Measurements from ENCODE around the gene ARHGAP44. TPM values are rescaled to one million over a fixed set of nuclear protein-coding genes. Genes with fewer than 3 reads are reported as not detected.
A peak's percentile ranks its signal among the peaks of the same experiment; 100 is the strongest.

ARHGAP44 gene
- polyA plus RNA-seq: 10 to 100 TPM in 1 of 4 donors, 1 to 10 TPM in 3; 2.3 to 12.3 (median 6.9) TPM
- long read RNA-seq, donor 1: 0 reads
- long read RNA-seq, donor 2, partial matches to known transcripts: 0 of 1 reads
- long read RNA-seq, donor 2, other reads (novel, unspliced or antisense): 0 of 1 reads
- long read RNA-seq, donor 3, full-length matches to known transcripts: 3 of 3 reads
- long read RNA-seq, donor 3, partial matches to known transcripts: 0 of 3 reads
- long read RNA-seq, donor 3, other reads (novel, unspliced or antisense): 0 of 3 reads
- long read RNA-seq, donor 4: 0 reads
- long read RNA-seq, donor 5: 0 reads
- long read RNA-seq, donor 6: 0 reads
- long read RNA-seq, donor 7, full-length matches to known transcripts: 4 of 4 reads
- long read RNA-seq, donor 7, partial matches to known transcripts: 0 of 4 reads
- long read RNA-seq, donor 7, other reads (novel, unspliced or antisense): 0 of 4 reads
- long read RNA-seq, donor 8: 0 reads
- long read RNA-seq, donor 9: 0 reads
- long read RNA-seq, donor 10, full-length matches to known transcripts: 3 of 3 reads
- long read RNA-seq, donor 10, partial matches to known transcripts: 0 of 3 reads
- long read RNA-seq, donor 10, other reads (novel, unspliced or antisense): 0 of 3 reads

GRCh38 chr17:12789481-12790248 lies at the start of gene ARHGAP44:
ARHGAP44 (plus strand) TSS chr17:12789498; CDS start chr17:12789839, 341 bp downstream.
- peaks cover 0 to 3% (median 2%) of the 10 kb centered on the region in 3 donors for H3K4me1 ChIP-seq (ENCODE audit: control insufficient read depth in 3 of 3, insufficient read depth in 2 of 3, low read depth in 1 of 3, low read length in 2 of 3)
- peak within 1 kb of the TSS; percentile 40 to 92 (median 57) for H3K4me3 ChIP-seq (ENCODE audit: low read depth in 1 of 3, low read length in 3 of 3)
- DNase-seq (peak; percentile 69 to 85), FAIRE-seq (no peak)
- H3K27me3 ChIP-seq (ENCODE audit: control insufficient read depth in 3 of 3, insufficient read depth in 3 of 3, low read length in 3 of 3): peaks cover 0 to 7% (median 0%) of the 10 kb centered on the region in 3 donors
- 1% methylated on average over 45 to 86 of the region's 86 CpGs for WGBS, 3 donors
- no peaks in the 10 kb centered on the region for H3K9me3 ChIP-seq (ENCODE audit: control insufficient read depth in 2 of 2, insufficient read depth in 1 of 2, low read depth in 1 of 2, low read length in 1 of 2)
- H3K27ac ChIP-seq (ENCODE audit: low read depth in 1 of 3, low read length in 2 of 3): peak within 1 kb of the TSS in 2 of 3 donors; percentile 30 to 55
- H3K36me3 ChIP-seq (ENCODE audit: control insufficient read depth in 3 of 3, insufficient read depth in 2 of 3, low read depth in 1 of 3, low read length in 3 of 3): no peaks in the 10 kb centered on the region

GRCh38 chr17:12739500-12739899 lies 49.8 kb upstream of the ARHGAP44 start:
- H3K27me3 ChIP-seq (ENCODE audit: control insufficient read depth in 3 of 3, insufficient read depth in 3 of 3, low read length in 3 of 3): no peaks in the 10 kb centered on the region
- no peak overlapping the region for H3K4me3 ChIP-seq (ENCODE audit: low read depth in 1 of 3, low read length in 3 of 3)
- H3K4me1 ChIP-seq (ENCODE audit: control insufficient read depth in 3 of 3, insufficient read depth in 2 of 3, low read depth in 1 of 3, low read length in 2 of 3): peaks cover 2 to 22% (median 4%) of the 10 kb centered on the region in 3 donors
- no peak overlapping the region for H3K27ac ChIP-seq (ENCODE audit: low read depth in 1 of 3, low read length in 2 of 3)
- WGBS, 3 donors: 74 to 86% (median 77%) methylated on average over 4 of the region's 4 CpGs
- no peak for FAIRE-seq
- no peaks in the 10 kb centered on the region for H3K9me3 ChIP-seq (ENCODE audit: control insufficient read depth in 2 of 2, insufficient read depth in 1 of 2, low read depth in 1 of 2, low read length in 1 of 2)
- no peak for DNase-seq
- H3K36me3 ChIP-seq (ENCODE audit: control insufficient read depth in 3 of 3, insufficient read depth in 2 of 3, low read depth in 1 of 3, low read length in 3 of 3): no peaks in the 10 kb centered on the region

GRCh38 chr17:12743046-12743445 lies 46.3 kb upstream of the ARHGAP44 start:
- 25 to 63% (median 31%) methylated on average over 3 of the region's 3 CpGs for WGBS, 3 donors
- Histone ChIP-seq H3K4me1 (ENCODE audit: control insufficient read depth in 3 of 3, insufficient read depth in 2 of 3, low read depth in 1 of 3, low read length in 2 of 3) (peaks cover 0 to 6% (median 4%) of the 10 kb centered on the region in 3 donors), H3K4me3 (ENCODE audit: low read depth in 1 of 3, low read length in 3 of 3) (no peak overlapping the region), H3K27ac (ENCODE audit: low read depth in 1 of 3, low read length in 2 of 3) (no peak overlapping the region), H3K36me3 (ENCODE audit: control insufficient read depth in 3 of 3, insufficient read depth in 2 of 3, low read depth in 1 of 3, low read length in 3 of 3) (no peaks in the 10 kb centered on the region), H3K27me3 (ENCODE audit: control insufficient read depth in 3 of 3, insufficient read depth in 3 of 3, low read length in 3 of 3) (no peaks in the 10 kb centered on the region), H3K9me3 (ENCODE audit: control insufficient read depth in 2 of 2, insufficient read depth in 1 of 2, low read depth in 1 of 2, low read length in 1 of 2) (no peaks in the 10 kb centered on the region)
- DNase-seq (peak in 1 of 2 donors; percentile 43), FAIRE-seq (no peak)

- FAIRE-seq: no peak
- Histone ChIP-seq H3K36me3 (ENCODE audit: control insufficient read depth in 3 of 3, insufficient read depth in 2 of 3, low read depth in 1 of 3, low read length in 3 of 3) (no peaks in the 10 kb centered on the region), H3K4me3 (ENCODE audit: low read depth in 1 of 3, low read length in 3 of 3) (no peak overlapping the region), H3K27me3 (ENCODE audit: control insufficient read depth in 3 of 3, insufficient read depth in 3 of 3, low read length in 3 of 3) (no peaks in the 10 kb centered on the region), H3K27ac (ENCODE audit: low read depth in 1 of 3, low read length in 2 of 3) (peak overlapping the region in 2 of 3 donors; percentile 6 to 51), H3K9me3 (ENCODE audit: control insufficient read depth in 2 of 2, insufficient read depth in 1 of 2, low read depth in 1 of 2, low read length in 1 of 2) (no peaks in the 10 kb centered on the region), H3K4me1 (ENCODE audit: control insufficient read depth in 3 of 3, insufficient read depth in 2 of 3, low read depth in 1 of 3, low read length in 2 of 3) (peaks cover 0 to 6% (median 4%) of the 10 kb centered on the region in 3 donors)
- peak in 1 of 2 donors; percentile 39 for DNase-seq
- WGBS, 3 donors: 50 to 79% (median 69%) methylated on average over 5 of the region's 5 CpGs
Observed at GRCh38 chr17:12744298-12744697, 45.0 kb upstream of the ARHGAP44 start.

GRCh38 chr17:12744786-12745185 lies 44.5 kb upstream of the ARHGAP44 start:
- peak overlapping the region in 1 of 3 donors; percentile 51 for H3K27ac ChIP-seq (ENCODE audit: low read depth in 1 of 3, low read length in 2 of 3)
- H3K4me1 ChIP-seq (ENCODE audit: control insufficient read depth in 3 of 3, insufficient read depth in 2 of 3, low read depth in 1 of 3, low read length in 2 of 3): peaks cover 0 to 6% (median 4%) of the 10 kb centered on the region in 3 donors
- H3K9me3 ChIP-seq (ENCODE audit: control insufficient read depth in 2 of 2, insufficient read depth in 1 of 2, low read depth in 1 of 2, low read length in 1 of 2): no peaks in the 10 kb centered on the region
- DNase-seq (peak; percentile 38 to 67), FAIRE-seq (no peak)
- 25 to 69% (median 25%) methylated on average over 1 of the region's 1 CpG for WGBS, 3 donors
- no peaks in the 10 kb centered on the region for H3K27me3 ChIP-seq (ENCODE audit: control insufficient read depth in 3 of 3, insufficient read depth in 3 of 3, low read length in 3 of 3)
- H3K4me3 ChIP-seq (ENCODE audit: low read depth in 1 of 3, low read length in 3 of 3): no peak overlapping the region
- no peaks in the 10 kb centered on the region for H3K36me3 ChIP-seq (ENCODE audit: control insufficient read depth in 3 of 3, insufficient read depth in 2 of 3, low read depth in 1 of 3, low read length in 3 of 3)

GRCh38 chr17:12745486-12745885 lies 43.8 kb upstream of the ARHGAP44 start:
- Histone ChIP-seq H3K9me3 (ENCODE audit: control insufficient read depth in 2 of 2, insufficient read depth in 1 of 2, low read depth in 1 of 2, low read length in 1 of 2) (no peaks in the 10 kb centered on the region), H3K27ac (ENCODE audit: low read depth in 1 of 3, low read length in 2 of 3) (no peak overlapping the region), H3K36me3 (ENCODE audit: control insufficient read depth in 3 of 3, insufficient read depth in 2 of 3, low read depth in 1 of 3, low read length in 3 of 3) (no peaks in the 10 kb centered on the region), H3K4me1 (ENCODE audit: control insufficient read depth in 3 of 3, insufficient read depth in 2 of 3, low read depth in 1 of 3, low read length in 2 of 3) (peaks cover 0 to 6% (median 4%) of the 10 kb centered on the region in 3 donors), H3K27me3 (ENCODE audit: control insufficient read depth in 3 of 3, insufficient read depth in 3 of 3, low read length in 3 of 3) (no peaks in the 10 kb centered on the region), H3K4me3 (ENCODE audit: low read depth in 1 of 3, low read length in 3 of 3) (no peak overlapping the region)
- no peak for FAIRE-seq
- DNase-seq: peak; percentile 51 to 90
- WGBS, 3 donors: 16 to 61% (median 34%) methylated on average over 7 of the region's 7 CpGs

- H3K9me3 ChIP-seq (ENCODE audit: control insufficient read depth in 2 of 2, insufficient read depth in 1 of 2, low read depth in 1 of 2, low read length in 1 of 2): no peaks in the 10 kb centered on the region
- H3K27me3 ChIP-seq (ENCODE audit: control insufficient read depth in 3 of 3, insufficient read depth in 3 of 3, low read length in 3 of 3): no peaks in the 10 kb centered on the region
- H3K27ac ChIP-seq (ENCODE audit: low read depth in 1 of 3, low read length in 2 of 3): no peak overlapping the region
- FAIRE-seq (no peak), DNase-seq (no peak)
- no peak overlapping the region for H3K4me3 ChIP-seq (ENCODE audit: low read depth in 1 of 3, low read length in 3 of 3)
- no peaks in the 10 kb centered on the region for H3K36me3 ChIP-seq (ENCODE audit: control insufficient read depth in 3 of 3, insufficient read depth in 2 of 3, low read depth in 1 of 3, low read length in 3 of 3)
- no peaks in the 10 kb centered on the region for H3K4me1 ChIP-seq (ENCODE audit: control insufficient read depth in 3 of 3, insufficient read depth in 2 of 3, low read depth in 1 of 3, low read length in 2 of 3)
Observed at GRCh38 chr17:12756786-12757185, 32.5 kb upstream of the ARHGAP44 start.

GRCh38 chr17:12759090-12759489 lies 30.2 kb upstream of the ARHGAP44 start:
- H3K9me3 ChIP-seq (ENCODE audit: control insufficient read depth in 2 of 2, insufficient read depth in 1 of 2, low read depth in 1 of 2, low read length in 1 of 2): no peaks in the 10 kb centered on the region
- H3K36me3 ChIP-seq (ENCODE audit: control insufficient read depth in 3 of 3, insufficient read depth in 2 of 3, low read depth in 1 of 3, low read length in 3 of 3): no peaks in the 10 kb centered on the region
- FAIRE-seq: no peak
- H3K4me1 ChIP-seq (ENCODE audit: control insufficient read depth in 3 of 3, insufficient read depth in 2 of 3, low read depth in 1 of 3, low read length in 2 of 3): no peaks in the 10 kb centered on the region
- no peak overlapping the region for H3K27ac ChIP-seq (ENCODE audit: low read depth in 1 of 3, low read length in 2 of 3)
- no peak overlapping the region for H3K4me3 ChIP-seq (ENCODE audit: low read depth in 1 of 3, low read length in 3 of 3)
- no peaks in the 10 kb centered on the region for H3K27me3 ChIP-seq (ENCODE audit: control insufficient read depth in 3 of 3, insufficient read depth in 3 of 3, low read length in 3 of 3)
- DNase-seq: no peak
- WGBS, 3 donors: 45 to 84% (median 65%) methylated on average over 2 of the region's 2 CpGs
